T-cell (primary cell): ENCODE measurements around the gene MICALL1. TPM values are rescaled to one million over a fixed set of nuclear protein-coding genes. Genes with fewer than 3 reads are reported as not detected.
A peak's percentile ranks its signal among the peaks of the same experiment; 100 is the strongest.
"Not testable (repeated sequence)": the region's sequence is repeated elsewhere in the genome, so short reads cannot be mapped to it uniquely, and the experiment has no call there.

Experiments
- ATAC-seq, 4 experiments: fragments of 200-7000 bp in 3 of 4; fragments of 150-1000 bp in 1 of 4; cut with Tn5 transposase; replicated peaks in 1 of 4; 1 replicate in 3 of 4; 2 replicates in 1 of 4; pipeline ENCODE4 v1.10.0; 2021; ENCODE audit warnings: moderate library complexity in 3 of 4, mild to moderate bottlenecking in 2 of 4, moderate number of reproducible peaks in 1 of 4
- CTCF ChIA-PET, 2 donors: fragments of 300-600 bp; sonication (Branson Sonifier 250); formaldehyde crosslinking; loops; one replicate each; lab custom pipeline; 2022; ENCODE audit warnings: antibody characterized with exemption in 2 of 2; lab: Charles Lee
- POLR2A ChIA-PET, 2 donors: fragments of 300-600 bp; sonication (Branson Sonifier 250); formaldehyde crosslinking; loops; one replicate each; lab custom pipeline; 2022; ENCODE audit warnings: antibody characterized with exemption in 2 of 2; lab: Charles Lee
- DNase-seq, 35 experiments: peaks; one replicate each; pipeline versions ENCODE4 v3.0.0 to v3.0.0-alpha.2; 2013 to 2023
- H3K27ac ChIP-seq: one replicate; pipeline ENCODE4 v1.5.1; 2013; ENCODE audit warnings: low read length
- H3K27me3 ChIP-seq, 2 experiments: replicated peaks in 1 of 2; 1 replicate in 1 of 2; 2 replicates in 1 of 2; pipeline versions ENCODE4 v1.6.1 to v1.7.0; 2013; ENCODE audit warnings: low read length in 1 of 2, mixed read lengths in 1 of 2; ENCODE audit not compliant: control insufficient read depth in 2 of 2, insufficient read depth in 2 of 2; ENCODE audit errors: extremely low read depth in 1 of 2
- H3K36me3 ChIP-seq, 2 donors: 1 replicate in 1 of 2; 2 replicates in 1 of 2; pipeline versions ENCODE4 v1.6.1 to v1.7.0; 2013; ENCODE audit warnings: low read length in 1 of 2; ENCODE audit not compliant: control insufficient read depth in 2 of 2, insufficient read depth in 1 of 2; ENCODE audit errors: extremely low read depth in 1 of 2
- H3K4me1 ChIP-seq, 2 experiments: 1 replicate in 1 of 2; 2 replicates in 1 of 2; pipeline versions ENCODE4 v1.6.1 to v1.7.0; 2013; ENCODE audit warnings: low read length in 2 of 2, mixed read lengths in 1 of 2; ENCODE audit not compliant: insufficient read depth in 2 of 2, control insufficient read depth in 1 of 2; ENCODE audit errors: extremely low read depth in 1 of 2
- H3K4me3 ChIP-seq, 2 donors: 1 replicate in 1 of 2; 2 replicates in 1 of 2; pipeline versions ENCODE4 v1.5.1 to v1.7.0; 2013; ENCODE audit warnings: mild to moderate bottlenecking in 2 of 2, low read length in 1 of 2, moderate library complexity in 1 of 2; ENCODE audit not compliant: control insufficient read depth in 1 of 2; ENCODE audit errors: extremely low read depth in 1 of 2
- H3K9me3 ChIP-seq: 2 replicates; pipeline ENCODE4 v1.7.0; 2013
- H3K27ac Mint-ChIP-seq, 2 donors: one replicate each; pipeline ENCODE4 v1.8.0; 2020 to 2021; ENCODE audit warnings: mild to moderate bottlenecking in 2 of 2, mixed read lengths in 2 of 2
- H3K27me3 Mint-ChIP-seq, 2 donors: one replicate each; pipeline ENCODE4 v1.8.0; 2021 to 2022; ENCODE audit warnings: mixed read lengths in 2 of 2
- H3K36me3 Mint-ChIP-seq: one replicate; pipeline ENCODE4 v1.8.0; 2021; ENCODE audit warnings: mixed read lengths
- H3K4me1 Mint-ChIP-seq, 3 donors: one replicate each; pipeline ENCODE4 v1.8.0; 2020 to 2022; ENCODE audit warnings: mixed read lengths in 3 of 3, mild to moderate bottlenecking in 1 of 3
- H3K4me3 Mint-ChIP-seq, 3 donors: one replicate each; pipeline ENCODE4 v1.8.0; 2020 to 2022; ENCODE audit warnings: mild to moderate bottlenecking in 3 of 3, mixed read lengths in 3 of 3, moderate library complexity in 3 of 3
- H3K9me3 Mint-ChIP-seq, 3 donors: one replicate each; pipeline ENCODE4 v1.8.0; 2020 to 2022; ENCODE audit warnings: mixed read lengths in 3 of 3
- WGBS: methylation state at CpG from one replicate; pipeline ENCODE4 v1.1.5; 2013; ENCODE audit warnings: missing lambda C conversion rate; ENCODE audit not compliant: insufficient coverage; 5-methylcytosine and 5-hydroxymethylcytosine counted together
- total RNA-seq, 35 experiments: library from RNA in 6 of 35; stranded (reverse) in 6 of 35; fragments of 120-200 nt in 1 of 35; gene quantifications; one replicate each; pipeline versions ENCODE4 v1.2.1 to v1.2.4 and lab custom pipeline; 2013 to 2026

The MICALL1 gene
- total RNA-seq, 5 donors from 2014 or later (not counting 1 experiment from before 2014, with no cell fraction given) = 23.6 to 39.0 (median 34.3) TPM

DNA sequence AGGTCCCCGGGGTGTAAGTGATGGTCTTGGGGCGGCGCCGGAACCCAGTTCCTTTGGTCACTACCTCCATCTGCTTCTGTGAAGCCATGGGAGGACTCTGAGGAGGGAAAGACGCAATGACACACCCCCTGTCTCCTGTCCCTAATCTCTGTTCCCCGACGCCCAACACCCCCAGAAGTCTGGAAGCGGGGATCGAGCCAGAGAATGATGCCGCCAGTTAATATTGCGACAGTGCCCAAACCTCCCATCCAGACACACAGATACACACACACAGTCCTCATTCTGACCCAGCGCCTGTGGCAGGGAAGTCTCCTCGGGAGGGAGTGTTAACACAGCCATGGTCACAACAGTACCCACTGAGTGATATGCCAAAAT lies 47.0 kb downstream of the MICALL1 start:
- Mint-ChIP-seq H3K4me1 (peaks cover 42 to 44% (median 42%) of the 10 kb centered on the region in 3 donors), H3K27ac (peak overlapping the region in 1 of 2 donors; percentile 97), H3K4me3 (peak overlapping the region; percentile 92 to 99 (median 99)), H3K36me3 (peaks cover 17% of the 10 kb centered on the region), H3K9me3 (no peaks in the 10 kb centered on the region), H3K27me3 (peaks cover 3 to 17% of the 10 kb centered on the region in 2 donors)
- Histone ChIP-seq H3K36me3 (peaks cover 0 to 15% of the 10 kb centered on the region in 2 donors), H3K9me3 (no peaks in the 10 kb centered on the region), H3K27ac (no peak overlapping the region), H3K4me3 (peak overlapping the region; percentile 93 to 97), H3K27me3 (peaks cover 0 to 18% of the 10 kb centered on the region in 2 experiments), H3K4me1 (peaks cover 6 to 20% of the 10 kb centered on the region in 2 experiments)
- WGBS = 3% methylated on average over 6 of the region's 13 CpGs
- POLR2A ChIA-PET = no interaction called here
- CTCF ChIA-PET = interaction anchor here in 1 of 2 donors (1.0 to 3.4 kb wide), 3 partner anchors 12 to 295 kb away, joined by 4 to 13 read pairs (median 7); no protein-coding TSS in a partner anchor
- ATAC-seq (peak in 3 of 4 experiments; percentile 7 to 62 (median 44)), DNase-seq (no peak)

DNA sequence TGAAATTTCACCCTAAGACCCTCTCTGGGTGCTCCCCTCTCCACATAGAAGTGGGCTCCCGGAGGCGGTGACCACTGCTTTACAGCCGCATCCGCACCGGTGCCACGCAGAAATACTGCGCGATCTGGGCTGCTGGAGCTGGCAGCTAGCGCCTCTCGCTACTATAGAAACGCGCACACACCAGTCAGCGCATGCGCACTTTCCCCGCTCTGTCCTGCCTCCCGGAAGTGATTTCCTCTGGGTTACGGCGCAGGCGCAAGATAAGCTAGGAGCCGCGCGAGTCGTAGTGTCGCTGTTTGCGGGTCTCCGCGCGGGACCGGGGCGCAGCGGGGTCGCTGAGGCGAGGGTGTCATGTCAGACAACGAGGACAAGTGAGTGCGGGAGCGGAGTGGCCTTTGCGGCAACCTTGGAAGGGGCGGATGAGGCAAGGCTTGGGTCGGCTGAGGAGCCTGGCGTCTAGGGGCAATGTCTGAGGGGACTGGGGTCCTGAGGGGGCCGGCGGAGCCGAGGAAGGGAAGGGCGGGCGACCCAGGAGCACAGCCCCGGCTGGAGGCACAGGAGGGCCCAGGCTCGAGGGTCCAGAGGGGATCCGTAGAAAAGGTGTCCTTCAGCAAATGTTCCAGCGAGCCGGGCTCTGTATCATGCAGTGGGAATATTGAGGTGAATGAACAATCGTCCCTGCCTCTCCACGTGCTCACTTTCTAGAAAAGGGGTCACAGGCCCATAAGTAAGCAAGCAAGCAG lies 47.5 kb downstream of the MICALL1 start, which contains the start of the genes C22orf23 and POLR2F:
Gene C22orf23 (minus strand): TSS at position 165 of the 743 bp plus-strand sequence. CDS start 452 bp downstream, outside the sequence.
Gene POLR2F (plus strand): TSS at position 263 of the 743 bp plus-strand sequence. CDS start 89 bp downstream, at position 352.
- Mint-ChIP-seq H3K4me1 (peaks cover 45 to 48% (median 45%) of the 10 kb centered on the region in 3 donors), H3K27me3 (peaks cover 3 to 17% of the 10 kb centered on the region in 2 donors), H3K4me3 (peak within 1 kb of the TSS; percentile 92 to 99 (median 99)), H3K27ac (peak within 1 kb of the TSS; percentile 95 to 97), H3K9me3 (no peaks in the 10 kb centered on the region), H3K36me3 (peaks cover 21% of the 10 kb centered on the region)
- Histone ChIP-seq H3K36me3 (peaks cover 0 to 20% of the 10 kb centered on the region in 2 donors), H3K4me3 (peak within 1 kb of the TSS; percentile 93 to 97), H3K9me3 (no peaks in the 10 kb centered on the region), H3K27me3 (peaks cover 0 to 18% of the 10 kb centered on the region in 2 experiments), H3K4me1 (peaks cover 6 to 20% of the 10 kb centered on the region in 2 experiments), H3K27ac (peak within 1 kb of the TSS; percentile 6)
- POLR2A ChIA-PET = interaction anchor here in 1 of 2 donors (0.5 kb wide), 1 partner anchor 15 kb away, joined by 4 read pairs; no protein-coding TSS in a partner anchor
- CTCF ChIA-PET = interaction anchor here in 1 of 2 donors (0.6 to 3.4 kb wide), 6 partner anchors 10 to 296 kb away, joined by 3 to 13 read pairs (median 4); no protein-coding TSS in a partner anchor
- WGBS = under 1% methylated on average over 51 of the region's 52 CpGs
- DNase-seq = peak; percentile 90 to 99 (median 95)
- peak; percentile 92 to 96 (median 95) for ATAC-seq

DNA sequence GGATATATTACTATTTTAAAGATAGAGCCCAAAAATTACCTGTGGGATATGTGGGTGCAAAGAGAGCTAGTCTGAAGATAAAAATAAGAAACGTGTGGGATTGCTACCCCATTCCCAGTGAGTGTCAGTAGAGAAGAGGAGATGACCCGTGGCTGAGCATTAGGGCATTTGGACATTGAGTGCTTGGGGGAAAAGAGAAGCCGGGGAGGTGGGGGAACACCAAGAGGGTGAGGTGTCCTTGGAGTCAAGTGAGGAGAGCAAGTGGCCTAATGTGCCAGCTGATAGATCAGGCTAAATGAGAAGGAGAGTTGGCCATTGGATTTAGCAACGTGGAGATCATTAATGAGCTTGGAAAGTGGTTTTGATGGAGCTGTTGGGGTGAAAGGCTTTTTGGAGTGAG lies 48.6 kb downstream of the MICALL1 start:
- no peaks in the 10 kb centered on the region for H3K9me3 Mint-ChIP-seq
- H3K4me3 Mint-ChIP-seq = peak overlapping the region; percentile 92 to 99 (median 99)
- H3K4me1 ChIP-seq = peaks cover 6 to 20% of the 10 kb centered on the region in 2 experiments
- ChIA-PET CTCF (interaction anchor here (0.7 to 3.4 kb wide), 3 partner anchors 10 to 1236 kb away, joined by 5 to 13 read pairs (median 6); partner anchors contain the start of gene CBX6 (in 1 of the 2)), POLR2A (no interaction called here)
- no peak overlapping the region for H3K27ac Mint-ChIP-seq
- H3K4me1 Mint-ChIP-seq = peaks cover 47 to 55% (median 49%) of the 10 kb centered on the region in 3 donors
- H3K27me3 ChIP-seq = peaks cover 0 to 18% of the 10 kb centered on the region in 2 experiments
- peaks cover 32% of the 10 kb centered on the region for H3K36me3 Mint-ChIP-seq
- no peaks in the 10 kb centered on the region for H3K9me3 ChIP-seq
- peaks cover 3 to 17% of the 10 kb centered on the region in 2 donors for H3K27me3 Mint-ChIP-seq
- 86% methylated on average over 4 of the region's 4 CpGs for WGBS
- H3K36me3 ChIP-seq = peaks cover 0 to 31% of the 10 kb centered on the region in 2 donors
- DNase-seq = no peak
- H3K4me3 ChIP-seq = peak overlapping the region in 1 of 2 donors; percentile 97
- ATAC-seq = no peak
- no peak overlapping the region for H3K27ac ChIP-seq

DNA sequence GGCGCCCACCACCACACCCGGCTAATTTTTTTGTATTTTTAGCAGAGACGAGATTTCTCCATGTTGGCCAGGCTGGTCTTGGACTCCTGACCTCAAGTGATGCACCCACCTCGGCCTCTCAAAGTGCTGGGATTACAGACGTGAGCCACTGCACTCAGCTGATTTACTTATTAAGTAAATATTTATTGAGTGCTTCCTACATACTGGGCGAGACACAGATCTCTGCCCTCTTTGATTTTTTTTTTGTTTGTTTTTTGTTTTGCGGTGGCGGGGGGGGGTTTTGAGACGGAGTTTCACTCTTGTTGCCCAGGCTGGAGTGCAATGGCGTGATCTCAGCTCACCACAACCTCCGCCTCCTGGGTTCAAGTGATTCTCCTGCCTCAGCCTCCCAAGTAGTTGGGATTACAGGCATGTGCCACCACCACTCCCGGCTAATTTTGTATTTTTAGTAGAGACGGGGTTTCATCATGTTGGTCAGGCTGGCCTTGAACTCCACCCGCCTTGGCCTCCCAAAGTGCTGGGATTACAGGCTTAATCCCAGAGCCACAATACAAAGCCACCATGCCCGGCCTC lies 49.8 kb downstream of the MICALL1 start:
- Histone ChIP-seq H3K27me3 (peaks cover 0 to 18% of the 10 kb centered on the region in 2 experiments), H3K4me1 (peaks cover 6 to 20% of the 10 kb centered on the region in 2 experiments), H3K36me3 (peaks cover 0 to 42% of the 10 kb centered on the region in 2 donors)
- DNase-seq, H3K4me3 ChIP-seq, H3K9me3 Mint-ChIP-seq, H3K9me3 ChIP-seq, POLR2A ChIA-PET, H3K27ac Mint-ChIP-seq, H3K27ac ChIP-seq, ATAC-seq, CTCF ChIA-PET: not testable (repeated sequence)
- H3K4me1 Mint-ChIP-seq = peaks cover 47 to 55% (median 49%) of the 10 kb centered on the region in 3 donors
- peaks cover 3 to 17% of the 10 kb centered on the region in 2 donors for H3K27me3 Mint-ChIP-seq
- WGBS = 100% methylated on average over 2 of the region's 15 CpGs
- H3K4me3 Mint-ChIP-seq = peak overlapping the region in 1 of 3 donors; percentile 92
- H3K36me3 Mint-ChIP-seq = peaks cover 32% of the 10 kb centered on the region

DNA sequence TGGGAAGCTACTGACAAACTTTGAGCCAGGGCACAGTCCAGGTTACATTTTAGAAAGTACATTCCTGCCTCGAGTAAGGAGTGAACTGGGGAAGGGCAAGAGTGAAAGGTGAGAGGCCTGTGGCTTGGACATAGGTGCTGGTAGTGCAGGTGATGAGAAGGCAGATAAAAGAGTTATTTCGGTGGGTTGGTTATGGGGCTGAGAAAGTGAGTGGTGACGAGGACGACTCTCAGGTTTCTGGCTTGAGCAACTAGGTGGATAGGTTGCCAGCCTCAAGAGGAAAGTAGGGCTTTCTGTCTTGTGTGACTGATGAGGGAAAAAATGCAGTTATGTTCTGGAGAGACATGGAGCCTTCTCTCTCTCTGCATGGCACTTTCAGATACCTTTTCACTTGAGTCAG lies 51.1 kb downstream of the MICALL1 start:
- 86% methylated on average over 4 of the region's 4 CpGs for WGBS
- Mint-ChIP-seq H3K36me3 (peaks cover 44% of the 10 kb centered on the region), H3K27ac (no peak overlapping the region), H3K27me3 (peaks cover 3 to 9% of the 10 kb centered on the region in 2 donors), H3K4me1 (peaks cover 47 to 55% (median 49%) of the 10 kb centered on the region in 3 donors), H3K9me3 (no peaks in the 10 kb centered on the region), H3K4me3 (no peak overlapping the region)
- no peak overlapping the region for H3K4me3 ChIP-seq
- H3K27me3 ChIP-seq = peaks cover 0 to 10% of the 10 kb centered on the region in 2 experiments
- H3K4me1 ChIP-seq = peaks cover 6 to 20% of the 10 kb centered on the region in 2 experiments
- DNase-seq (no peak), ATAC-seq (no peak)
- no peaks in the 10 kb centered on the region for H3K9me3 ChIP-seq
- ChIA-PET POLR2A (no interaction called here), CTCF (no interaction called here)
- H3K27ac ChIP-seq = no peak overlapping the region
- H3K36me3 ChIP-seq = peaks cover 7 to 55% of the 10 kb centered on the region in 2 donors
